Muscle of back (tissue), 11 donors: ENCODE measurements around the gene PPP6R2. TPM values are rescaled to one million over a fixed set of nuclear protein-coding genes. Genes with fewer than 3 reads are reported as not detected.
"Not testable (repeated sequence)": the region's sequence is repeated elsewhere in the genome, so short reads cannot be mapped to it uniquely, and the experiment has no call there.

ENCODE experiments used
- DNase-seq, 3 donors: peaks; one replicate each; pipeline versions ENCODE4 v3.0.0 to v3.0.0-alpha.2; 2013
- polyA plus RNA-seq, 10 donors: library from polyadenylated mRNA; unstranded; fragments of 120-200 nt; gene quantifications; one replicate each; pipeline ENCODE4 v1.2.1, GENCODE V29; 2013; ENCODE audit not compliant: insufficient read length in 10 of 10

Gene PPP6R2
- polyA plus RNA-seq, 10 donors, result 24.6 to 37.0 (median 31.5) TPM

DNA sequence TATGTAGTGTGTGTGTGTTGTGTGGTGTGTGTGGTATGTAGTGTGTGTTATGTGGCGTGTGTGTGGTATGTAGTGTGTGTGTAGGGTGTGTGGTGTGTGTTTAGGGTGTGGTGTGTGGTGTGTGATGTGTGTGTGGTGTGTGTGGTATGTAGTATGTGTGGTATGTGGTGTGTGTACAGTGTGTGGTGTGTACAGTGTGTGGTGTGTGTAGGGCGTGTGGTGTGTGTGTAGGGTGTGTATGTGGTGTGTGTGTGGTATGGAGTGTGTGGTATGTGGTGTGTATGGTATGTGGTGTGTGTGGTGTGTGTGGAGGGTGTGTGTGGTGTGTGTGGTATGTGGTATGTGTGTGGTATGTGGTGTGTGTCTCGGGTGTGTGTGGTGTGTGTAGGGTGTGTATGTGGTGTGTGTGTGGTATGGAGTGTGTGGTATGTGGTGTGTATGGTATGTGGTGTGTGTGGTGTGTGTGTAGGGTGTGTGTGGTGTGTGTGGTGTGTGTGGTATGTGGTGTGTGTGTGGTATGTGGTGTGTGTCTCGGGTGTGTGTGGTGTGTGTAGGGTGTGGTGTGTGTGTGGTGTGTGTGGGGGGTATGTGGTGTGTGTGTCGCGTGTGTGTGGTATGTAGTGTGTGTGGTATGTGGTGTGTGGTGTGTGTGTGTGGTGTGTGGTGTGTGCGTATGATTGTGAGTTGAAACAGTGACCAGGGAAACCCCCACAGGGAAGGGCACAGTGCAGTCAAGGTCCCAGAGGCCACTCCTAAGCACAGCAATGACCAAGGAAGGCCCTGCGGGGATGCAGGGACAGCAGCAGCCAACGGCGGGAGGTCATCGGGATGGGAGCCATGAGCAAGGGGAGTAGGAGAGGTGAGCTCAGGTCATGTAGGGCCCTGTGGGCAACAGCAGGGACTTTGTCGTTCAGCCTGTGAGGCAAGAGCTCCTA lies 2.9 kb upstream of the PPP6R2 start:
- DNase-seq, result peak in 1 of 3 donors; percentile 22

DNA sequence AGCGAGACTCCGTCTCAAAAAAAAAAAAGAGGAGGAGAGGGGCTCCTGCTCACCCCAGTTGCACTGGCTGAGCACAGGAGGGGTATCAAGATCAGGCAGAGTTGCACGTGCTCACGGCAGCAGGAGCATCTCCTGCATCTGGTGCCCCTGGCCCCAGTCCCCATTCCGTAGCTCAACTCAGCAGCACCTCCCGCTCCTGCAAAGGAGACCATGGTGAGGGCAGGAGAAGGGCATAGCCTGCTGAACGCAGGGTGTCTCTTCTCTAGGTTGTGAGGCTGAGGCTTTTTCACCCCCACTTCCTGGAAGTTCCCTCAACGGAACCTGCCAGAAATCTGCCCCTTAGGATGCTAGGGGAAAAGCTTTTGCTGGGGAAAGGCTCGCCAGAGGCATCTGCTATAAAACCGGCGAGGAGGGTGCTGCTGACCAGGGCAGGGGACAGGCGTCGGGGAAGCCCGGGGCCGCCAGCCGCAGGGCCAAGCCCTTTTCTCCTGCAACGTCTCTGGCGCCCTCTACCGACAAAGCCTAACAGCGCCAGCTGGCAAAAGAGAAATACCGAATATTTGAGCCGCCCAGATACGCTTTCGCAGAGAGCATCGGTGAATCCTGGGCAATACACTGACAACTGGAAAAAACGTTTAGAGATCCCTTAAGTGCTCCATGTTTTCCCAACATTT lies 1.0 kb upstream of the PPP6R2 start:
- peak; percentile 87 to 93 (median 90) for DNase-seq

DNA sequence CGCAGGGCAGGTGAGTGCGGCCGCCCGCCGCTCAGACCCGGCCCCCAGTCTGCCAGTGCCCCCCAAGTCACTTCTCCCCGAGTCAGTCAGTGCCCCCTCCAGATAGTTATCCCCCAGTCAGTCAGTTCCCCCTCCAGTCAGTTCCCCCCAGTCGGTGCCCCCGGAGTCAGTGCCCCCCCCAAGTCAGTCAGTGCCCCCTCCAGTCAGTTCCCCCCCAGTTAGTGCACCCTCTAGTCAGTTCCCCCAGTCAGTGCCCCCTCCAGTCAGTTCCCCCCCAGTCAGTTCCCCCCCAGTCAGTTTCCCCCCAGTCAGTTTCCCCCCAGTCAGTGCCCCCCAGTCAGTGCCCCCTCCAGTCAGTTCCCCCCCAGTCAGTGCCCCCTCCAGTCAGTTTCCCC lies 411 bp downstream of the PPP6R2 start:
- DNase-seq, result peak in 1 of 3 donors; percentile 1

- DNase-seq, result no peak
These were observed 3.3 kb downstream of the PPP6R2 start for GRCh38 chr22:50346470-50346869.

DNA sequence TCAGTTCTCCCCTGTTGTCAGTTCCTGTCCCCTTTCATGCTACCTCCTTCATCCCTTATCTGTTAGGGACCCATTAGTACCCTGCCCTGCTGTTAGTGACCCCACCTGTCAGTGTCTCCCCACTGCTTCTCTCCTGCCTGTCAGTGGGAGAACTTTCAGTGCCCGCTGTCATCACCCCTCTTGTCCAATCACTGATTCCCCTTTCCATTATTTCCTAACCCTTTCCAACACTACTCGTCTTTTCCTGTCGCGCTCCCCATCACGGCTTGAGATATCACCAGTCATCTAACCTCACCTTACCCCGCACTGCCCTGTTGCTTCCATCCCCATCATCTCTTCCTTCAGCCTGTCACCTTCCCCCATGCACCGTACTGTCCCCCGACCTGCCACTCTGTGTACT lies 4.0 kb downstream of the PPP6R2 start:
- DNase-seq, result no peak

DNA sequence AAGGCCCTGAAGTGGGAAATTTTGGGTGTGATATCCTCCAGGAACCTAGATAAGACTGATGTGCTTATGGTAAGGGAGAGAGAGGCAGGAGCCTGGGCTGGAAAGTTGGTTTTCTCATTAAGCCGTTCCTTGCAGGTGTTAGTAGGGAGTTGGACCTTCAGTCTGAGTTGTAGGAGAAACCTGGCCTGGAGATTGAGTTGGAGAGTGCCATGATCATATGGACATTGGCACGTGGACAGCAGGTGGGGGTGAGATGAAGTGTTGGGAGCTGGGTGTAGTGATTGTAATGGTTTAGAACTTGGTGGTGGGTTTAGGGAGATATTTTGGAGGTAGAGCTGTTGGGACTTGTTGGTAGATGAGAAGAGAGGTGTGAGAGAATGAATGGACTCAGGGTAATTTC lies 4.9 kb downstream of the PPP6R2 start:
- no peak for DNase-seq

DNA sequence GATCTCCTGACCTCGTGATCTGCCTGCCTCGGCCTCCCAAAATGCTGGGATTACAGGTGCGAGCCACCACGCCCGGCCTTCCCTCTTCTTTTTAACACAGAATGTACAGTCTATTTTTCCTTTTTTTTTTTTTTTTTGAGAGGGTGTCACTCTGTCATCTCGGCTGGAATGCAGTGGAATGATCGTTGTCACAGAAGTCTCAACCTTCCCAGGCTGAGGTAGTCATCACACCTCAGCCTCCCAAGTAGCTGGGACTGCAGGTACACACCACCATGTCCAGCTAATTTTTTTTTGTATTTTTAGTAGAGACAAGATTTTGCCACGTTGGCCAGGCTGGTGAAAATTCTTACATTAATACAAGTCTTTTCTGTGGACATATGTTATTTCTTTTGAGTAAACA lies 13.1 kb downstream of the PPP6R2 start:
- no peak for DNase-seq

GRCh38 chr22:50357222-50357621 lies 14.1 kb downstream of the PPP6R2 start:
- DNase-seq, result no peak

DNA sequence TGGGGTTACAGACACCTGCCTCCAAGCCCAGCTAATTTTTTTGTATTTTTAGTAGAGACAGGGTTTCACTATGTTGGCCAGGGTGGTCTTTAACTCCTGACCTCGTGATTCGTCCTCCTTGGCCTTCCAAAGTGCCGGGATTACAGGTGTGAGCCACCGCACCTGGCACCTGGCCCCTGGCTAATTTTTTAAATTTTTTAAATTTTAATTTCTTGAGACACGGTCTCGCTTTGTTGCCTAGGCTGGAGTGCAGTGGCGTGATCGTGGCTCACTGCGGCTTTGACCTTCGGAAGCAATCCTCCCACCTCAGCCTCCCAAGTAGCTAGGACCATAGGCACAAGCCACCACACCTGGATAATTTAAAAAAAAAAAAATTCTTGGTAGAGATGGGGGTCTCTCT lies 14.6 kb downstream of the PPP6R2 start:
- no peak for DNase-seq

- DNase-seq, result no peak
These were observed 17.5 kb downstream of the PPP6R2 start for GRCh38 chr22:50360578-50360977.

DNA sequence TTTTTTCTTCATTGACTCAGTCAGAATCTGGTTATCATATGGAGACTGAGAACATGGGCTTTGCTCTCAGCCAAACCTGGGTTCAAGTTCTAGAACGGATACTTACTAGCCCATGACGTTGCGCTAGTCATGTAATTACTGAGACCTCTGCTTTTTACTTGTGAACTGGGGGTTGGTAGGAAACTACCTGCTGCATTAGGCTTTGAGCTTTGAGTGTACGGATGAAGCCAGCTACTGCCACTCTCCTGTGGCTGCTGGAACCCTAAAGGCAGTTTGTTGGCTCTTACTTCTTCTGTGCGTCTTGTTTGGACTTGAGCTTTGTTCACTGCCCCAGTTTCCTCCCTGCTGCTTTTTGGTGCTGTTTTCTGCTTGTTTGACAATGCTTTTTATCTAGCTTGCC lies 18.1 kb downstream of the PPP6R2 start:
- DNase-seq, result no peak

GRCh38 chr22:50361688-50362087 lies 18.6 kb downstream of the PPP6R2 start:
- DNase-seq, result no peak

GRCh38 chr22:50363166-50363802 lies 20.2 kb downstream of the PPP6R2 start:
- no peak for DNase-seq

DNA sequence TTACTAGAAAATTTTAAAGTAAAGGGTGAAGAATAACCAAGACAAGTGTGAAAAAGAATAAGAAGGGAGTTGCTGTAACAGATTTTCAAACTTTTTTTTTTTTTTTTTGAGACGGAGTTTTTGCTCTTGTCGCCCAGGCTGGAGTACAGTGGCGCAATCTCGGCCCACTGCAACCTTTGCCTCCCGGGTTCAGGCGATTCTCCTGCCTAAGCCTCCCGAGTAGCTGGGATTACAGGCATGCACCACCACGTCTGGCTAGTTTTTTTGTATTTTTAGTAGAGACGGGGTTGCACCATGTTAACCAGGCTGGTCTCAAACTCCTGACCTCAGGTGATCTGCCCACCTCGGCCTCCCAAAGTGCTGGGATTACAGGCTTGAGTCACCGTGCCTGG lies 20.7 kb downstream of the PPP6R2 start:
- DNase-seq, result not testable (repeated sequence)

GRCh38 chr22:50367778-50368500 lies 24.8 kb downstream of the PPP6R2 start:
- no peak for DNase-seq

- no peak for DNase-seq
These were observed 28.0 kb downstream of the PPP6R2 start for GRCh38 chr22:50371101-50371648.

- no peak for DNase-seq
These were observed 33.0 kb downstream of the PPP6R2 start for GRCh38 chr22:50376085-50376651.

DNA sequence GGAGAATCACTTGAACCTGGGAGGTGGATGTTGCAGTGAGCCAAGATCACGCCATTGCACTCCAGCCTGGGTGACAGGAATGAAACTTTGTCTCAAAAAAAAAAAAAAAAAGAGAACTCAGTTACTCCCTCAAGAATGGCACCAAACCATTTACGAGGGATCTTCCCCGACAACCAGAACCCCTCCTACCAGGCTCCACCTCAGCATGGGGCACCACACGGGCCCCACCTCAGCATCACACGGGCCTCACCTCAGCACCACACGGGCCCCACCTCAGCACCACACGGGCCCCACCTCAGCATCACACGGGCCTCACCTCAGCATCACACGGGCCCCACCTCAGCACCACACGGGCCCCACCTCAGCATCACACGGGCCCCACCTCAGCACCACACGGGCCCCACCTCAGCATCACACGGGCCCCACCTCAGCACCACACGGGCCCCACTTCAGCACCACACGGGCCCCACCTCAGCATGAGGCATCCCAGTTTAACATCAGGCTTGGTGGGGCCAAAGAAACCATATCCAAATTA lies 38.0 kb downstream of the PPP6R2 start:
- DNase-seq, result not testable (repeated sequence)

DNA sequence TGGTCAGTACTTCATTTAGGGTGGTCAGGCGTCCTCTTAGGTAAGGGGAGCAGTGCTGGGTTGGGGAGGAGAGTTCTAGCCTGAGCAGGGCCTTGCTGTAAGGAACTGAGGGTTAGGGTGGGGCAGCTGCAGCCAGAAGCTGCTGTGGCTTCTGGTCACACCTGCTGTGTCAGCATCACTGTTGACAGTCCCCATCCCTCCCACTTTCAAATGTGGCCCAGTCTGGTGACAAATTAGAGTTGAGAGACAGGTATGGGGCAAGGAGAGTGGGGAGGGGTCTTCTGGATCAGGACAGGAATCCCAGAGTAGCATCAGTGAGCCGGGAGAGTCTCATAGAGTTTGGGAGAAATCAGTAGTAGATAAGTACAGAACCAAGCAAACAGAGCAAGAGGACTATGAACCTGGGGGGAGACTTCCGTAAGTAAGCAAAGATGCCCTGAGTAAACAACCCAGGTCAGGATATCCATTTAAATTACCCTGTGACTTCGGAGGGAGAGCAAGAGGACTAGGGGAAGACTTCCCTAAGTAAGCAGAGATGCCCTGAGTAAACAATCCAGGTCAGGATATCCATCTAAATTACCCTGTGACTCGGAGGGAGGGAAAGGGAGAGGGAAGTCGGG lies 53.7 kb downstream of the PPP6R2 start:
- no peak for DNase-seq

- not testable (repeated sequence) for DNase-seq
These were observed 54.4 kb downstream of the PPP6R2 start for GRCh38 chr22:50397371-50398060.
